NB4 (cell line): ENCODE results near the gene WDR73.

Experiments
- DNase-seq: peaks from one replicate; pipeline ENCODE4 v3.0.0; 2010; ENCODE audit warnings: low read depth
- H3K4me3 ChIP-seq: one replicate; pipeline ENCODE4 v1.5.1; 2011; ENCODE audit warnings: mild to moderate bottlenecking, low read depth, low read length, moderate library complexity
- MYC ChIP-seq: IDR thresholded peaks from 2 replicates; pipeline ENCODE4 v1.6.1; 2011; ENCODE audit warnings: low read depth, low read length
- POLR2A ChIP-seq: IDR thresholded peaks from 2 replicates; pipeline ENCODE4 v1.6.1; 2011; ENCODE audit warnings: mild to moderate bottlenecking; ENCODE audit not compliant: insufficient read length; ENCODE audit errors: extremely low read depth
- TF ChIP-seq, protein P1 (sequence below): IDR thresholded peaks from 2 replicates; pipeline ENCODE4 v1.6.1; 2011; ENCODE audit warnings: low read depth, low read length
- TF ChIP-seq, protein P2 (sequence below): IDR thresholded peaks from one replicate; pipeline ENCODE4 v1.5.1; 2012; ENCODE audit warnings: low read depth, low read length

Gene WDR73

DNA sequence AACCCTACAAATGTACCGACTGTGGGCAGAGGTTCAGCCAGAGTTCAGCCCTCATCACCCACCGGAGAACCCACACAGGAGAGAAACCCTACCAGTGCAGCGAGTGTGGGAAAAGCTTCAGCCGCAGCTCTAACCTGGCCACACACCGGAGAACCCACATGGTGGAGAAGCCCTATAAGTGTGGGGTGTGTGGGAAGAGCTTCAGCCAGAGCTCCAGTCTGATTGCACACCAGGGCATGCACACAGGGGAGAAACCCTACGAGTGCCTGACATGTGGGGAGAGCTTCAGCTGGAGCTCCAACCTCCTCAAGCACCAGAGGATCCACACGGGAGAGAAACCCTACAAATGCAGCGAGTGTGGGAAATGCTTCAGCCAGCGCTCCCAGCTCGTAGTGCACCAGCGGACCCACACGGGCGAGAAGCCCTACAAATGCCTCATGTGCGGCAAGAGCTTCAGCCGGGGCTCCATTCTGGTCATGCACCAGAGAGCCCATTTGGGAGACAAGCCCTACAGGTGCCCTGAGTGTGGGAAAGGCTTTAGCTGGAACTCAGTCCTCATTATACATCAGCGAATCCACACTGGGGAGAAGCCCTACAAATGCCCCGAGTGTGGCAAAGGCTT is 32.6 kb downstream of the WDR73 start:
- no peak for DNase-seq
- TF ChIP-seq MYC (no peak), POLR2A (no peak)
- TF ChIP-seq, protein P1, sequence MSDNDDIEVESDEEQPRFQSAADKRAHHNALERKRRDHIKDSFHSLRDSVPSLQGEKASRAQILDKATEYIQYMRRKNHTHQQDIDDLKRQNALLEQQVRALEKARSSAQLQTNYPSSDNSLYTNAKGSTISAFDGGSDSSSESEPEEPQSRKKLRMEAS: no peak
- TF ChIP-seq, protein P2, sequence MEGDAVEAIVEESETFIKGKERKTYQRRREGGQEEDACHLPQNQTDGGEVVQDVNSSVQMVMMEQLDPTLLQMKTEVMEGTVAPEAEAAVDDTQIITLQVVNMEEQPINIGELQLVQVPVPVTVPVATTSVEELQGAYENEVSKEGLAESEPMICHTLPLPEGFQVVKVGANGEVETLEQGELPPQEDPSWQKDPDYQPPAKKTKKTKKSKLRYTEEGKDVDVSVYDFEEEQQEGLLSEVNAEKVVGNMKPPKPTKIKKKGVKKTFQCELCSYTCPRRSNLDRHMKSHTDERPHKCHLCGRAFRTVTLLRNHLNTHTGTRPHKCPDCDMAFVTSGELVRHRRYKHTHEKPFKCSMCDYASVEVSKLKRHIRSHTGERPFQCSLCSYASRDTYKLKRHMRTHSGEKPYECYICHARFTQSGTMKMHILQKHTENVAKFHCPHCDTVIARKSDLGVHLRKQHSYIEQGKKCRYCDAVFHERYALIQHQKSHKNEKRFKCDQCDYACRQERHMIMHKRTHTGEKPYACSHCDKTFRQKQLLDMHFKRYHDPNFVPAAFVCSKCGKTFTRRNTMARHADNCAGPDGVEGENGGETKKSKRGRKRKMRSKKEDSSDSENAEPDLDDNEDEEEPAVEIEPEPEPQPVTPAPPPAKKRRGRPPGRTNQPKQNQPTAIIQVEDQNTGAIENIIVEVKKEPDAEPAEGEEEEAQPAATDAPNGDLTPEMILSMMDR: no peak
- H3K4me3 ChIP-seq: no peak overlapping the region

DNA sequence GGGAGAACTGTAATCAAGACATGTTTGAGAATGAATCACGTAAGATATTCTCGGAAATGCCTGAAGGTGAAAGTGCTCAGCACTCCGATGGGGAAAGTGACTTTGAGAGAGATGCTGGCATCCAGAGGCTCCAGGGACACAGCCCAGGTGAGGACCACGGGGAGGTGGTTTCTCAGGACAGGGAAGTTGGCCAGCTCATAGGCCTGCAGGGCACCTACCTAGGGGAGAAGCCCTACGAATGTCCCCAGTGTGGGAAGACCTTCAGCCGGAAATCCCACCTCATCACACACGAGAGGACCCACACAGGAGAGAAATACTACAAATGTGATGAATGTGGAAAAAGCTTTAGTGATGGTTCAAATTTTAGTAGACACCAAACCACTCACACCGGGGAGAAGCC is 33.5 kb downstream of the WDR73 start:
- no peak overlapping the region for H3K4me3 ChIP-seq
- DNase-seq: no peak
- no peak for TF ChIP-seq POLR2A
- TF ChIP-seq, protein P2: no peak
- TF ChIP-seq, protein P1: no peak
- no peak for TF ChIP-seq MYC

DNA sequence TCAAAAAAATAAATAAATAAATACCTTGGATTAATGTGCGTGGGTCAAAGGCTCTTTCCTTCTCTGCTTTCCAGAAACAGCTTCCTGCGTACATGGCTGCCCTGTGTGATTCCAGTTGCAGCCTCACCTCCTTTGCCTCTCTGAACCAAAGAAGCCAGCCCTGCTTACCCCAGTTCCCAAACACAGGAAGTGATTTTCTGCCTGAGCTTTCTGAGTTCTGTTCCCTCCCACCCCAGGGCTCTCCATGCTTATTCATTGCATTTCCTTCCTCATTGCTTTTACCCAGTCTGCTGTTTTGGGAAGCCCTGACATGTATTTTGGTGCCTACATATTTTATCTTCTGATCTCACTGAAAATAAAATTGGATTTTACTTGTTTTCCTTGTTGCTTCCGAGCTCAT is 37.8 kb downstream of the WDR73 start:
- TF ChIP-seq MYC: no peak
- TF ChIP-seq, protein P2: no peak
- TF ChIP-seq, protein P1: no peak
- no peak for TF ChIP-seq POLR2A
- no peak overlapping the region for H3K4me3 ChIP-seq
- DNase-seq: peak; percentile 68

DNA sequence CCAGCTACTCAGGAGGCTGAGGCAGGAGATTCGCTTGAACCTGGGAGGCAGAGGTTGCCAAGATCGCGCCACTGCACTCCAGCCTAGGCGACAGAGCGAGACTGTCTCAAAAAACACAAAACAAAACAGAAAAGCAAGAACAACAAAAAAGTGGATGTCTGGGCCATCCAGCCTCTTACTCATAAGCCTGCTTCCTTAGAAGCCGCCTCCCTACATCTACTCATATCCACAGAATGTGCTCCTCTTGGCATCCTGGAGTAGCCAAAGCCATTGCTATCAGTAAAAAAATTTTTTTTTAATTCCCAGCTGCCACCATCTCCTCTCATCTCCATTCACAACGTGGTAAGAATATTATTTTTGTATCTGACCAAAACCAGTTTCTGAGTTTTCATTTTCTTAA is 42.5 kb downstream of the WDR73 start:
- no peak for DNase-seq
- no peak overlapping the region for H3K4me3 ChIP-seq
- no peak for TF ChIP-seq MYC
- TF ChIP-seq, protein P2: no peak
- no peak for TF ChIP-seq POLR2A
- TF ChIP-seq, protein P1: no peak

DNA sequence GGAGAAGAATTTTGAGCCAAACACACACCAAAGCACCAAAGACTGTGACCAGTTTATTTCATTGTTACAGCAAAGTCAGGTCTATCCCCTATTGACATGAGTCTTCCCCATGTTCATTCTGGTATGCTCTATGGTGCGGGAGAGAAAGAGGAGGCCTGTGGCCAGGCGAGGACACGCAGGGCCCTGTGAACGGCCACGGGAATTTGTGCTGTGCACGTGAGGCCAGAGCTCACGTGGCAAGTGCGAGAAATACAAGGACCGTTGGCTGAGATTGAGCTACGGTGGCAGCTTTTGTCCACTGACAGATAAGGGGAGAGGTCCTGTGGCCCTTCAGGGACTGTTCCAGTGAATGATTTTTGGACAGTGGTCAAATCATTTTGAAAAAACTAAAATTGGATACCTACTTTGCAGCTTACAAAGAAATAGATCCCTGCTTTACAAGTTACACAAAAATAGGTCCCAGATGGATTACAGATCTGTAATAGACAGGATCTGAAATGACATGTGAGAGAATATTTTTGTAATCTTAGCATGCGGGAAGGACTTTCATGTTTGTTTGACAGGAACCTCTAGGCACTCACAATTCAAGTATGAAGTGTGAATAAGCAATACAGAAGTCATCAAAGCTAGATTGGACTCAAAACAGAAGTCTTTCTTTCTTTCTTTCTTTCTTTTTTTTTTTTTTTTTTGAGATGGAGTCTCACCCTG is 44.1 kb downstream of the WDR73 start:
- no peak overlapping the region for H3K4me3 ChIP-seq
- no peak for DNase-seq
- TF ChIP-seq, protein P2: no peak
- TF ChIP-seq, protein P1: no peak
- TF ChIP-seq MYC: no peak
- no peak for TF ChIP-seq POLR2A
